Neuron (in vitro differentiated cells): ENCODE measurements around the gene SMYD3.

Experiments
- H2AFZ ChIP-seq: one replicate; pipeline ENCODE4 v1.6.1; 2013; ENCODE audit warnings: low read depth, mild to moderate bottlenecking, inconsistent platforms, low read length, moderate library complexity
- H3K27me3 ChIP-seq: one replicate; pipeline ENCODE4 v1.6.1; 2013; ENCODE audit warnings: low read length; ENCODE audit not compliant: insufficient read depth
- H3K36me3 ChIP-seq: one replicate; pipeline ENCODE4 v1.6.1; 2013; ENCODE audit warnings: low read length; ENCODE audit not compliant: insufficient read depth
- H3K4me1 ChIP-seq: one replicate; pipeline ENCODE4 v1.6.1; 2013; ENCODE audit warnings: low read length; ENCODE audit not compliant: insufficient read depth
- H3K4me3 ChIP-seq: 2 replicates; pipeline ENCODE4 v1.5.1; 2013; ENCODE audit warnings: mild to moderate bottlenecking, low read length, moderate library complexity
- H3K9me3 ChIP-seq: one replicate; pipeline ENCODE4 v1.6.1; 2013; ENCODE audit warnings: low read length

Gene SMYD3

DNA sequence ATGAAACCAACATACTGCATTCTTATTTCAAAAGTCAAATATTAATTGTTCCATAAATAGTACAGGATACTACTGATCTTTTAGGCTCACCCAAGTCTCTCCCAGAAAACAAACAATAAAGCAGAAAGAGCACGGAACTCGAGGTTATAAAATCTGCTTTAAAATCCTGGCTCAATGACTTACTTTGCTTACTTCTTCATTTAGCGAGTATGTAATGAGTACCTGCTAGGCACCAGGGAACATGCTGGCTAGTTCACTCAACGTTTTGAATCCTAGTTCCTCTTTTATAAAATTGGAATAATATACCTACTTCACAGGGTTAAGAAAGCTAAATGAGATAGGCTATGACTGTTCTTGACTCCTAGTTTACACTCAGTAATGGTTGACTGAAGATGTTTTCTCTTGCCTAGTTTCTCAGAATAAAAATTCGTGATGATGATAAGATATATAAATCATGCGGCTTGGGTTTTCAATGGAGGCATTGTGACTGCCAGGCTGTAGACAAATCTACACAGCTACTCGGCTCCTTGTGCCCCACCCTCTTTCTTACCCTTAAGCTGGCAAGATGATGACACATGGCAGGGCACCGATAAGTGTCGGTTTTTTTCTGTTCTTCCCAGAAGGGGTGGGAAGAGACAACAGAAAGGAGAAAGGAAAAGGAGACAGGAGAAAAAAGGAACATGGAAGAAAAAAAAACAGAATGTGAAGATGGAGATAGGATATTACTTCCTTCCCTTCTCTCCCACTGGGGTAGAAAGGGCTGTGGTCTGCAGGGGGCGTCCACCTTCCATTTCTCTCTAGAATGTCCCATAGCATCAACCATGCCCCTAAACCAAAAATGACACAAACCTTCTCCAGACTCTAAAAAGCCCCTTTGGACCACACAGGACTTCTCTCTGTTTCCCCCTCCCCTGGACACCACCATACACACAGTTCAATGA is 507.1 kb downstream of the SMYD3 start:
- H2AFZ ChIP-seq: no peak overlapping the region
- no peaks in the 10 kb centered on the region for H3K27me3 ChIP-seq
- H3K36me3 ChIP-seq: no peaks in the 10 kb centered on the region
- peaks cover 4% of the 10 kb centered on the region for H3K9me3 ChIP-seq
- no peak overlapping the region for H3K4me3 ChIP-seq
- H3K4me1 ChIP-seq: no peaks in the 10 kb centered on the region

DNA sequence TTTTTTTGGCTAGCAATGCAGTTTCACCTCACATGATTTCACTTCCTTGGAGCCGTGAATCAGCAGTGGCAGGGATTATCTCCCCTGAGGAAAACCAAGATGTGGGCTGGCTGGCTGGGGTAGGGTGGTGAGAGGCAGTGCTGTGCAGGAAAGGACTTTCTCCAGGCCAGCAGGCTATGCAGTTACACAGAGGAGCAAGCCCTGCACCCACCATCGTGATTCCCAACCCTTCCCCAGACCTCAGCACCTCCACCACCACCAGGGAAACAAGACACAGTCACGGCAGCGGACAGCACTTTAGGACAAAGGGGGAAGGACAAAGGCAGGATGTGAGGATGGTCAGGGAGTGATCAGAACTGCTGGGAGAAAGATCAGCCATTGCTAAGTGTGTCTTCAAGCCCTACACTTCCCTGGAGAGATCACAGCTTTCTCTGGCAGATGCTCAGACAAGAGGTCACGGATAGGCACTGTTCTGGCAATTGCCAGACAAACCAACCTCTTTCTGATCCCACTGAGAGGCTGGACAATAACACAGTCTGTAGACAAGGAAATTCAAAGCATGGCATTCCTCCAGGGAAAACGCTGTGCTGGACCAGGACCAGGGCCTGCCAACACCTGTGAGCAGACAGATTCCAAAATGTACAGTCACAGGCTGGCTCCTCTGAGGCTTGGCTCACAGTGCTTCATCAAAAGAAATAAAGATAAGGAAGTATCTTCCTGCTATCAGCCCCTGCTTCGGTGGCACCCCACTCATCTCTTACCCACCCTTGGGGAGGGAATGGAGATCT is 509.4 kb downstream of the SMYD3 start:
- Histone ChIP-seq H3K4me3 (no peak overlapping the region), H2AFZ (no peak overlapping the region), H3K27me3 (no peaks in the 10 kb centered on the region), H3K9me3 (peaks cover 4% of the 10 kb centered on the region), H3K4me1 (no peaks in the 10 kb centered on the region), H3K36me3 (no peaks in the 10 kb centered on the region)

DNA sequence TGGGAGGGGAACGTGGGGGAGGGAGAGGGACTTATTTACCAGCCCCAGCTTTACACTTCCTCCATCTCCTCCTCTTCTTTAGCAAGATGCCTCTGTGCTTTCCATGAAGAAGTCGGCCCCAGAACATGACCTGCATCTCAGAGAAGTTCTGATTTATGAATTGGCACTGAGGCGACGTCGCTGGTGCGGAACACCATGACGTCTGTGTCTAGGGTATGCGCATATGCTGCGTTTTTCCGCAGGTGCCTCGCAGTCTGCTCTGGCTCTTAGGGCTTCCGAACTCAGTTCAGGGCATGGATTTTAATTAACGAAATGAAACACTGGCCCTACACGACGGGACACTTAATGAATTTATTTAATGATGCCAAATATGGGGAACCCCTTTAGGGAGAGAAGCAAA is 510.3 kb downstream of the SMYD3 start:
- Histone ChIP-seq H3K9me3 (peaks cover 4% of the 10 kb centered on the region), H3K36me3 (no peaks in the 10 kb centered on the region), H3K27me3 (no peaks in the 10 kb centered on the region), H2AFZ (no peak overlapping the region), H3K4me1 (no peaks in the 10 kb centered on the region), H3K4me3 (no peak overlapping the region)

DNA sequence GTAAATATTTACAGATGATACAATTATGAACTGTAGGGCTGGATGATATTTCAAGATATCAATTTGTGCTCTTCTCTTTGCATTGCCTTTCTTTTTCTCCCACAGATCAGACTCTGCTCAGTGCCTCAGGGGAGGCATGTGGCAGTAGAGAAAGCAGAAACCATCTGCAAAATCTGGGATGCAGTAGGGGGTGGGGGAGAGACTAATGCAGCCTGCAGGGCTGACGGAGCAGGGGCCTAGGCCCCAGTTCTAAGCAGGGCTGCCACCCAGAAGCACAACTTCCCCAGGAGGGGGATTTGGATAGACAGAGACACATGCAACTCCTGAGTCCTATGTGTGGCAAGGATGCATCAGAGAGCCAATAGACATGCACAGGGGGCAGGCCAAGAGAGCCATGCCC is 511.6 kb downstream of the SMYD3 start:
- Histone ChIP-seq H3K4me1 (no peaks in the 10 kb centered on the region), H3K27me3 (no peaks in the 10 kb centered on the region), H3K4me3 (no peak overlapping the region), H3K9me3 (peaks cover 1% of the 10 kb centered on the region), H3K36me3 (no peaks in the 10 kb centered on the region), H2AFZ (no peak overlapping the region)

DNA sequence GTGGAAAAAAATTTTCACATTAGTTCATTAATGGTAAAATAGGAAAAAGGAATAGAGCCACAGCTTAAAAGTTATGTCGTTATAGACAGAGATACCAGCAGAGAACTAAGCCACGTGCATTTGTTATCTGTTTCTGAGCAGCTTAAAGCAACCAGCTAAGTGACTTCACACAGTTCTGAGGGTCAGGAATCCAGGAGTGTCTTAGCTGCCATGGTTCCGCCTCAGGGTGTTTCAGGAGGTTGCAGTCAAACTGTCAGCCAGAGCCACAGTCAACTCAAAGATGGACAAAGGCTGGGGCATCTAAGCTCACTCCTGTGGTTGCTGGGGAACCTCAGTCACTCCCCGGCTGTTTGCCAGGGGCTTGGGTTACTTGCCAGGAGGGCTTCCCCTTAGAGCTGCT is 515.8 kb downstream of the SMYD3 start:
- H2AFZ ChIP-seq: no peak overlapping the region

DNA sequence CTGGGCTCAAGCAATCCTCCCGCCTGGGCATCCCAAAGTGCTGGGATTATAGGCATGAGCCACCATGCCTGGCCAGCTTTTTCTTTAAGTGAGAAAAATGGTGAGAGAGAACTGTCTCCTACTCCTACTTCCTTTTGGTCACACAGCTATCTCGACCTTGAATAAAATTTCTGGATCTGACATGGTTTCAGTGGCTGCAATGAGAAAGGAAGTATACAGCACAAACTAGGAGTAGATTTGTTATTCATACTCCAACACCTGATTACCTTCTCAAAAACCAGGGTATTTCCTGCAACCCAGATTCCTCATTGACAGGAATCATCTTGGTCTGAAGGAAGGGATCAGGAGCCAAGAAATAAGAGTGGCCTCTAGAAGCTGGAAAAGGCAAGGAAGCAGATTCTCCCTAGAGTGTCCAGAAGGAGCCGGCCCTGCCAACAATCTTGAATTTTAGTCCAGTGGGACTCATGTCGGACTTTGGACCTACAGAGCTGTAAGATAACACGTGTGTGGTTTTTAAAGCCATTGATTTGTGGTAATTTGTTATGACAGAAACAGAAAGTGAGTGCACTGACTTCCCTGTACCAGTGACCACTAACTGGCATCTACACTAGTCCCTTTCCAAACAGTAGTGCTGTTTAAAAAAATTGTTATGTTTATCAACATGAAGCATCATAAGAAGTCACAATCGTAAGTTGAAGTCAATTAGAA is 516.6 kb downstream of the SMYD3 start:
- Histone ChIP-seq H2AFZ (no peak overlapping the region), H3K4me1 (peaks cover 7% of the 10 kb centered on the region), H3K4me3 (no peak overlapping the region), H3K36me3 (no peaks in the 10 kb centered on the region), H3K27me3 (no peaks in the 10 kb centered on the region), H3K9me3 (no peaks in the 10 kb centered on the region)

More for the DNA sequence above, 515.8 kb downstream of the SMYD3 start:
- Histone ChIP-seq H3K36me3 (no peaks in the 10 kb centered on the region), H3K4me1 (peaks cover 6% of the 10 kb centered on the region), H3K9me3 (no peaks in the 10 kb centered on the region), H3K4me3 (no peak overlapping the region), H3K27me3 (no peaks in the 10 kb centered on the region)

DNA sequence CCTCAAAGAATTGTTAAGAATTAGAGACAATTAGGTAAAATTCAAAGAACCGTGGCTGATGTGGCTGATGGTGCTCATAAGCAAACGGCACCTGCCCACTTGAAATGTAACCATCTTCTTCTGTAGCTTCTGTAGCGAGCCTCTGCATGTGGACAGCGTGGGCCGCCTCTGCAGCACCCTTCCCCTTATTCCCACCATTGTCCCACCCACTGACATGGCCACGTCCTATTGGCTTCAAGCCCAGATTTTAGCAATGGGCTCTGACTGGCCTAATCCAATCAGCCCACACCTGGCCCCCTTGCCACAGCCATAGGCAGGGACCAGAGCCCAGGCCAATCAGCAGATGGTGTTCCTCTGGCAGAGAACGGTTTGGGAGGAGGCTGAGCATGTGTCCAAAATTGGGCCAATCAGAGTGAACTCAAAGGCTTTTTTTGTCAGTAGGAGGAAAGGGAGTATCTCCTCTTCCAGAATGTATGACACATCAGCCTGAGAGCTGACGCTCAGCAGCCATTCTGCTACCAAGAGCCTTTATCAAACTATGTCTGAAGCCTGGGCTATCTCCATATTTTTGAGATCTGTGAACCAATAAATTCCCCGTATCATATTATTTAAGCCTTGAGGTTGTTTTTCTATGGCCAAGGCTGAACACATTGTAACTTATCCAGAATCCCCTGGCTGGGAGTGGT is 518.5 kb downstream of the SMYD3 start:
- H3K27me3 ChIP-seq: no peaks in the 10 kb centered on the region
- H3K36me3 ChIP-seq: no peaks in the 10 kb centered on the region
- H3K9me3 ChIP-seq: no peaks in the 10 kb centered on the region
- H3K4me3 ChIP-seq: no peak overlapping the region
- H2AFZ ChIP-seq: no peak overlapping the region
- H3K4me1 ChIP-seq: peaks cover 7% of the 10 kb centered on the region

DNA sequence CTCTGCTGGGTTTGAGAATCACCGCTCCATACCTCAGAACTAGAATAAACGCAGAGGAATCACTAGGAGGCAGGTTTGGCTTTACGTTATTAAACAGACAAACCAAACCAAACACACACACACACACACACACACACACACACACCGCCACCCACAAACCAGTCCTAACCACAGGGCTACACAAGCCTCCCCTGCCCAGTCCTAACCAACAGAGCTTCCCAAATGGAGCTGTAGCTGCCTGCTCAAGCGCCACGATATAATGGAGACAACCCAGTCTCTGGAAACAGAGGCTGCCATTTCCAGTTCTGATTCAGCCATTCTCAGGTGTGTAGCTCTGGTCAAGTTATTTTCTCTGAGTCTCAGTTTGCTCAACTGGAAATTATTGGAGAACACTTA is 519.1 kb downstream of the SMYD3 start:
- Histone ChIP-seq H3K4me3 (no peak overlapping the region), H2AFZ (no peak overlapping the region)

DNA sequence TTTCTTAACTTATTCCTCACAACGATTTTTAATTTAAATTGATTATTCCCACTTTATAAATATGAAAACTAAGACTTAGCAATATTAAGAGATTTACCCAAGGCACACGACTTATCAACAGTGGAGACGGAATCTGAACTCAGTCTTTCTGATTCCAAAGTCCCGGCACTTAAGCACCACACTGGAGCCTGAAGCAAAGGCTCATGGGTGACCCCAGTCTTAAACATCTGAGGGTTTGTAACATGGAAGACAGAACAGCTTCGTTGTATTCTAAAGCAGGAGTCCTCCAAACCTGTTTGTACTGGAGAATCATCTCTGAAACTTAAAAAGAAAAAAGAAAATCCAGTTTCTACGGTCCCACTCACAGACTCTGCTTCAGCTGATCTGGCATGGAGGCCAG is 519.5 kb downstream of the SMYD3 start:
- Histone ChIP-seq H3K4me3 (no peak overlapping the region), H3K36me3 (no peaks in the 10 kb centered on the region), H3K9me3 (no peaks in the 10 kb centered on the region), H3K27me3 (no peaks in the 10 kb centered on the region), H3K4me1 (peaks cover 7% of the 10 kb centered on the region), H2AFZ (no peak overlapping the region)

More for the DNA sequence above, 519.1 kb downstream of the SMYD3 start:
- H3K9me3 ChIP-seq: no peaks in the 10 kb centered on the region
- peaks cover 7% of the 10 kb centered on the region for H3K4me1 ChIP-seq
- no peaks in the 10 kb centered on the region for H3K27me3 ChIP-seq
- no peaks in the 10 kb centered on the region for H3K36me3 ChIP-seq

DNA sequence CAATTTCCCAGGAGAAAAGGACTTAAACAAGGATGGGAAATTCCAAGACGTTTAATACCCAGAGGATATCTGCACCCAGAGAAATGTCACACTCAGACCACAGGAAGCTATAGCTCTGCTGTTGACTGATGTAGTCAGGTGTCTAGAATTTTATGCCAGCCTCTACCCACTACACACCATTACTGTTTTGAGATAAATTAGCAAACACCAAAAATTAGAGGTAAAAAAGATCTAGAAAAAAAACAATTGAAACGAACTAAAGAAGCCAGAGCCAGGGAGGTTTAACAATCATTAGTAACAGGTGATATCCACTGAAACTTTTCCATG is 519.9 kb downstream of the SMYD3 start:
- H3K4me1 ChIP-seq: peaks cover 7% of the 10 kb centered on the region
- H3K36me3 ChIP-seq: no peaks in the 10 kb centered on the region
- no peaks in the 10 kb centered on the region for H3K27me3 ChIP-seq
- H3K9me3 ChIP-seq: no peaks in the 10 kb centered on the region
- H2AFZ ChIP-seq: no peak overlapping the region
- H3K4me3 ChIP-seq: no peak overlapping the region

DNA sequence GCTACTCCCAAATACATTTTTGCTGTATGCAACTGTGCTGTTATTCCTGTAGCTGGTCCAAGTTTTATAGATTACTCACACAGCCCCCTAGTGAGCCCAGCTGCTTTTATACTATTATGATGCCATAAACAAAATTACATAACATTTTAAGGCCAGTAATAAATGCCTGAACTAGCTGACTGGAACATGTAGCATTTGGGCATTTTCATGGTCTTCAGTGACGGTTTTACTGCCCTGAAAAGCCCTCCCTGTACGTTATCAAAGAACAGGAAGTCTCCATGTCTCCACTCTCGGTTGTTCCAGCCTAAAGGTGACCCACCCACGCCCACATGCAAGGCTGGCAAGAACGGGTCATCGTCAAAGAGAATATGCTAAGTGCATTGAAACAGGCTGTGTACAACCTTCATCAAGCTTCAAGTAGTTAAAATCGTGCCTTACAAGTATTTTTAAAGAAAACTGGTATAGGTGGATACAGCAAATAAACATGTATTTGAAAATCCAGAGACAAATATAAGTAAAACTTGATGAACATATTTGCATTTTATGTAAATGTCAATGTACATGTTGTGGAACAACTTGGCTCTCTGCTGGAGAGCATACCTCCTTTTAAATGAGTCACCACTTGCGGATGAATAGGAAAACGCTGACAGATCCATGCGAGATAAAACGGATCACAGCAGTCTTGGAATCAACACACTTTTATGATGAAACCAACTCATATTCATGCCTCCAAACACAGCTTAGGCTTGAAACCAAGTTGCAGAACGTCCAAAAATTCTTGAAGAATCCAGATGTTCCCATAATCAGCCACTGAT is 520.5 kb downstream of the SMYD3 start:
- H3K36me3 ChIP-seq: no peaks in the 10 kb centered on the region
- H3K9me3 ChIP-seq: no peaks in the 10 kb centered on the region
- no peaks in the 10 kb centered on the region for H3K27me3 ChIP-seq
- no peak overlapping the region for H2AFZ ChIP-seq
- peaks cover 7% of the 10 kb centered on the region for H3K4me1 ChIP-seq
- no peak overlapping the region for H3K4me3 ChIP-seq
